ENCODE measurements around the gene STX2.
"Not testable (repeated sequence)": the region's sequence is repeated elsewhere in the genome, so short reads cannot be mapped to it uniquely, and the experiment has no call there.

Gene STX2

GRCh38 chr12:130868412-130868811 lies 29.4 kb upstream of the STX2 start:
- DNase-seq: peak; percentile 53

DNA sequence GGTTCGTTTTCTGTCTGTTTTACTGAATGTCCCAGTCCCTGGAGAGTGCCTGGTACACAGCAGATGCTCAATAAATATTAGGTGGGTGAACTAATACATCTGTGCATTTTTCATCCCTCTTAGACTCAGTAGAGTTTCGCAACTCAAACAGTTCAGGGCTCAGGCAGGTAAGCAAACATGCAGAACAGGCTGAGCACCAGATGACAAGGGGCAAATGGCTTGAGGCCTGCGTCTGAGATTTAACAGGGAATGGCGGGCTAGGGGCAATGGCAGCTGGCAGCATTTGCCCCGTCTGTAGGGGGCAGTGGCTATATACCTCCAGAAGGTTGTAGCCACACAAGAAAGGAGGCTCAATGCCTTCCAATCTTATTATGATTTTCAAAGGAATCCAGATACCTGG lies 24.2 kb upstream of the STX2 start:
- no peak for DNase-seq

DNA sequence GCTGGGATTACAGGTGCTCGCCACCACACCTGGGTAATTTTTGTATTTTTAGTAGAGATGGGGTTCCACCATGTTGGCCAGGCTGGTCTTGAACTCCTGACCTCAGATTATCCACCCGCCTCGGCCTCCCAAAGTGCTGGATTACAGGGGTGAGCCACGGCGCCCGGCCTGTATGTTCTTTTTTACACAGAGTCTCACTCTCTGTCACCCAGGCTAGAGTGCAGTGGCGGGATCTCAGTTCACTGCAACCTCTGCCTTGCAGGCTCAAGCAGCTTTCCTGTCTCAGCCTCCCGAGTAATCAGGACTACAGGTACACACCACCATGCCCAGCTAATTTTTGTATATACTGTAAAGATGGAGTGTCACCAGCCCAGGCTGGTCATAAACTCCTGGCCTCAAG lies 23.7 kb upstream of the STX2 start:
- DNase-seq: not testable (repeated sequence)

DNA sequence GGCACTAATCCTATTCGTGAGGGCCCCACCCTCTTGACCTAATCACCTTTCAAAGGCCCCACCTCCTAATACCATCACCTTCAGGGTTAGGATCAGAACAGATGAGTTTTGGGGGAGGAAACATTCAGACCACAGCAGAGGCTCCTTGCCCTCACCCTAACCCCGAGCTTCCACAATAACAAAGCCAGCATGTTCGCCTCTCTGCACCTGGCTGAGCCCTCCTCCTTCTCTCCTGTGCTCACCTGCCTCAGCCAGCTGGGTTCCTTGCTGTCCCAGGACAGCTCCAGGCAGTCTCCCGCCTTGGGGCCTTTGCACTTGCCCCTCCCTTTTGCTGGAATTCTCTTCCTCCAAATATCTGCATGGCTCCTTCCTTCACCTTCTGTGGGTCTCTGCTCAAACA lies 23.1 kb upstream of the STX2 start:
- no peak for DNase-seq

DNA sequence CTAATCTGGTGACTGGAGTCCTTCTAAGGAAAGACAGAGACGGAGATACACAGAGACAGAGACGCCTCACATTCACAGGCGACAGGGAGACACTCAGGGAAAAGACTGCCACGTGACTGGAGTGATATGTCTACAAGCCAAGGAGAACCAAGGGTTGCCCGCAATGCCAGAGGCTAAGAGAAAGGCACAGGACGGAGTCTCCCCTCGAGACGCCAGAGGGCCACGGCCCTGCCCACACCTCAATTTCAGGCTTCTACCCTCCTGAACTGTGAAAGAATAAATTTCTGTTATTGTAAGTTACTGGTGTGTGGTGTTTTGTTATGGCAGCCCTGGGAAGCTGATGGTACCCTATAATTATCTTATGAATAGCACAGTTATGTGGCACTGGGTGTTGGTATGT lies 21.3 kb upstream of the STX2 start:
- no peak for DNase-seq

DNA sequence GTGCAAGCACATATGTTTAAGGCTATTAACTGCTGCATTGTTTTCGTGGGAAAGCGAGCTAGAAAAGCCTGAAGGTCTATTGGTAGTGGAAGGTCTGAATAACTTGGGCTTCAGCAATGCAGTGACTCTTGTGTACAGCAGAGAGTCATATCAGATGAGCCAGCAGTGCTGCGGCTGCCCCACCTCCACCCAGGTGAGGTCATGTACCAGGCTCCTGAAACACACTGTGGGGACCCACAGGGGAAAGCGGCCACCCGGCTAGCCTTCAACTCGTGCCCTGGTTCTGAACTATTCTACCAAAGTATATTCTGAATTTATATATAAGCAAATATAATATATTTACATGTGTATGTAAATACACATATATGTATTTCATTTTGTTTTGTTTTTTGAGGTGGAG lies 20.1 kb upstream of the STX2 start:
- DNase-seq: no peak

- no peak for DNase-seq
Measured at GRCh38 chr12:130858084-130858483, 19.0 kb upstream of the STX2 start.

- DNase-seq: no peak
Measured at GRCh38 chr12:130856088-130856487, 17.0 kb upstream of the STX2 start.

DNA sequence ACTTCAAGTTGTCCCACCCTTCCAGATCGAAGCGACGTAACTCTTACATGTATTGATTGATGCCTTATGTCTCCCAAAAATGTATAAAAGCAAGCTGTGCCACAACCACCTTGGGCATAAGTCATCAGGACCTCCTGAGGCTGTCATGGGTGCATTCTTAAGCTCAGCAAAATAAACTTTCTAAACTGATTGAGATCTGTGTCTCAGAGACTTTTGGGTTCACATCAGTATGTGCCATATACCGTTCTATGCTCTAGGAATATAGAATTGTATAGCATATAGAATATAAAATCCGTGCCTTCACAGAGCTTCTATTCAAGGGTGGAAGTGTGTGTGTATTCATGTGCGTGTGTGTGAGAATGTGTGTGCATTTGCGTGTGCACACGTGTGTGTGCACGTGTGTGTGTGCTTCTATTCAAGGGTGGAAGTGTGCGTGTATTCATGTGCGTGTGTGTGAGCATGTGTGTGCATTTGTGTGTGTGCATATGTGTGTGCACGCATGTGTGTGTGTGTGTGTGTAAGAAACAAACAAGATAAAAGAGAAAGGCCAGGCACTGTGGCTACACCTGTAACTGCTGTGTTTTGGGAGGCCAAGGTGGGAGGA lies 11.5 kb upstream of the STX2 start:
- DNase-seq: no peak

DNA sequence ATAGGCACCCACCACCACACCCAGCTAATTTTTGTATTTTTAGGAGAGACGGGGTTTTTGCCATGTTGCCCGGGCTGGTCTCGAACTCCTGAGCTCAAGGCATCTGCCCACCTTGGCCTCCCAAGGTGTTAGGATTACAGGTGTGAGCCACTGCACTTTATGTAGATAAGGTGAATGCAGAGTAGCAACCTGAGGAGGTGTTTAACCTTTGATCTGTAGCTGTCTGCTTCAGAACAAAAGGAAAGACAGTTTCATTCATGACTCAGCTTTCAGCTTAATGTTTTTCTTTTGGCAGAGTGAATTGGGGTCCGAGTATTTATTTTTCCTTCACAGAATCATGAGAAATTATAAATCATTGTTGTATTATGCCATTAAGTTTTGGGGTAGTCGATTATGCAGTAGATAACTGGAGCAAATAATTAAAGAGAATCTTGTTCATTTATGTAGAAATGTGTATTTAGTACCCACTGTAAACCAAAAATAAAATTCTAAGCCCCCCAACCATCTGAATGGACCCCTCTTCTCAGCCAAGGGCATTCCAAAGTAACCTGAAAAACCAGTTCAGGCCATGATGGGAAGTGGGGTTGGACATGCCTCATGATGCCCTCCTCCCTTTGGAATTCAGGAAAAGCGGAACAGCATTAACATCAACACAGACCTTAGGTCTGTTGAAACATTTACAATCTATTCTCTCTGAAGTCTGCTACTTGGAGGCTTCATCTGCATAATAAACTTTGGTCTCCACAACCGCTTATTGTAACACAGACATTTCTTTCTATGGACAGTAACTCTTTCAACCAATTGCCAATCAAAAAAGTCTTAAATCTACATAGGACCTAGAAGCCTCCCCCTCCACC lies 10.7 kb upstream of the STX2 start:
- no peak for DNase-seq

DNA sequence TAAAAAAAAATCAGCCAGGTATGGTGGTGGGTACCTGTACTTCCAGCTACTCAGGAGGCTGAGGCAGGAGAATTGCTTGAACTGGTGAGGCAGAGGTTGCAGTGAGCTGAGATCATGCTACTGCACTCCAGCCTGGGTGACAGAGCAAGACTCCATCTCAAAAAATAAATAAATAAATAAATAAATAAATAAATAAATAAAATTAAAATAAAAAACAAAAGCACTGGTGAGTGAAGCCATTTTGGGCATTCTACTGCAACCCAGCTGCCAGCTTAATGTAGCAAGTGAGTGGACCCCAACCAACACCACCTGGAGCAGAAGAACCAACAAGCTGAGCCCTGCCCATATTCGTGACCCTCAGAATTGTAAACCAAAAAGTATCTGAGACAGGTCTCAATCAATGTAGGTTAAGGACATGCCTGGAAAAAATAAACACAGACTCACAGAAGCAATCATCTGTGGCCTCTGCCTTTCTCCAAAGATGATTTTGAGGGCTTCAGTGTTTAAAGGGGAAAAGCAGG lies 9.8 kb upstream of the STX2 start:
- DNase-seq: not testable (repeated sequence)

GRCh38 chr12:130848105-130848504 lies 9.1 kb upstream of the STX2 start:
- not testable (repeated sequence) for DNase-seq

- DNase-seq: no peak
Measured at GRCh38 chr12:130847112-130847511, 8.1 kb upstream of the STX2 start.

DNA sequence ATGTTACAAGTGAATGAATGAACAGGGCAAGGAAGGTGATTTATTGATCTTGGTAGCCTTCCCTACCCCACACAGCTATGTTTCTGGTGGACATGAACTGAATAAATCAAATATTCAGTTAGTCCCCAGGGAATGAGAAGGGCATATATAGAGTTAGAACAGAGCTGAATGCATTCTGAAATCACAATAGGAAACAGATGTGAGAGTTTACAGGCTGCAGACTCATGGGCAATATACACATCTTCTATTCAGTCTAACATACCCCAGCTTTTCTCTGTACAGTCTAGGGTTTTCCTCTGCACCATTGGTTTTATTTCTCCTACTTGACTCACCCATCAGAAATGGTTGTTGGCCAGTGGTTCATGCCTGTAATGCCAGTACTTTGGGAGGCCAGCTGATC lies 7.3 kb upstream of the STX2 start:
- no peak for DNase-seq

GRCh38 chr12:130839770-130840404 lies 837 bp upstream of the STX2 start:
- no peak for DNase-seq

DNA sequence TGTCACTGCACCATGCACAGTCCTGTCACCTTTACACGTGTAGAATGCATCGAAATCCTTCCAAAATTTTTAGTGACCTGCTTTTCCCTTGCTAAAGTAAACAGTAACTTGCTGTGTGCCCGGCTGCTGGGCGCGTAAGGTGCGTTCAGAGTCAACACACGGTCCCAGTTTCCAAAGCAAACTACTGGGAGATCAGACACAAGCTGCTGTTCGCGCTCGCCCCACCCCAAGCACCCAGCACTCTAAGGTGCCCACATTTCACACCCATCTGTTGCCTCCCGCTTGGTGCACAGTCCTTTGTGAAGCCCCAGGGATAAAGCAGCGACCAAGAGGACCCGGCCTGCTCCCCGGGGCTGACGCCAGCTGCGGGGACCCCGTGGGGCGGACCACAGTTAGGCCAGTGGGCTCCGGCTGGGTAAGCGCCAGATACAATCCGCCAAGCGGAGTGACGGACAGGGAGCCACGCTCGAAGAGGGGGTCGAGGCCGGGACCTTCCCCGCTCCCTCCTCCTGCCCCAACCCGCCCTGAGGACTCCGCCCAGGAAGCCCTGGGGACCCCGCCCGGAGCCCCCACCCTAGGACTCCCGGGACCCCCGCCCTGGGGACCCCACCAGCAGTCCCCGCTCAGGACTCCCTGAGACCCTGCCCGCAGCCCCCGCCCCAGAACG lies 633 bp downstream of the STX2 start:
- DNase-seq: peak; percentile 64

GRCh38 chr12:130835436-130835835 lies 3.6 kb downstream of the STX2 start:
- no peak for DNase-seq

GRCh38 chr12:130835011-130835410 lies 4.0 kb downstream of the STX2 start:
- DNase-seq: no peak

GRCh38 chr12:130832561-130833209 lies 6.4 kb downstream of the STX2 start:
- peak; percentile 96 for DNase-seq

DNA sequence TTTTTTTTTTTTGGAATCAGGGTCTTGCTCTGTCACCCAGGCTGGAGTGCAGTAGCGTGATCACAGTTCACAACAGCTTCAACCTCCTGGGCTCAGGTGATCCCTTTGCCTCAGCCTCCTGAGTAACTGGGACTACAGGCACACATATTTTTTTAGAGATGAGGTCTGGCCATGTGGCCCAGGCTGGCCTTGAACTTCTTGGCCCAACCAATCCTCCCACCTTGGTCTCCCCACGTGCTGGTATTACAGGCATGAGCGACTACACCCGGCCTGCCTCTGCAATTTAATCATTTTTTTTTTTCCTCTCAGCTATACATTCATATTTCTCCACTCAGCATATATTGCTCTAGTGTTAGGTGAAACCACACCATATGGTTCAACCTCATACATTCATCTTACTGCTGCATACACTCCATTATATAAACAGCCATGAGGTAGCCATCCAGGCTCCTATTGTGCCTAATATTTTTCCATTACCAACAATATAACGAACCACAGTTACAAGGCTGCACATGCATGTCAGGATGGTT lies 7.1 kb downstream of the STX2 start:
- DNase-seq: no peak

GRCh38 chr12:130831246-130831645 lies 7.8 kb downstream of the STX2 start:
- no peak for DNase-seq

DNA sequence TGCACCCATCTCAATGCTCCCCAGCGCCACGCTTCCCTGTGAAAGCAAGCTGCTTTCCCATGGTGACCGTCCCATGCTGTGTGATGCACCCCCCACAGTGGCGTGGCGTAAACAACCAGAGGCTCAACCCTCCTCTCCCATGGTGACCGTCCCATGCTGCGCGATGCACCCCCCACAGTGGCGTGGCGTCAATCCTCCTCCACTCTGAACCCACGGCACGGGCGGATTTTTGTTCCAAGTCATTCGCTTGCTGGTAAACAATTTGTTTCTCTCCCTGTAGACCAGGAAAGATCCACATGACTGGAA lies 8.9 kb downstream of the STX2 start:
- DNase-seq: no peak
